HepG2 (cell line): Measurements from ENCODE around the gene UGT2B15.
"Not testable (repeated sequence)": the region's sequence is repeated elsewhere in the genome, so short reads cannot be mapped to it uniquely, and the experiment has no call there.

ENCODE experiments used
- DNMT1 ChIP-seq: sonication (generic); formaldehyde crosslinking; IDR thresholded peaks from 2 replicates; pipeline ENCODE4 v1.5.1; 2020; ENCODE audit warnings: mild to moderate bottlenecking, missing genetic modification reagents
- HOXA7 ChIP-seq: sonication (generic); formaldehyde crosslinking; IDR thresholded peaks from 2 replicates; pipeline ENCODE4 v1.8.1; 2022; ENCODE audit warnings: mild to moderate bottlenecking, missing genetic modification reagents, moderate library complexity

DNA sequence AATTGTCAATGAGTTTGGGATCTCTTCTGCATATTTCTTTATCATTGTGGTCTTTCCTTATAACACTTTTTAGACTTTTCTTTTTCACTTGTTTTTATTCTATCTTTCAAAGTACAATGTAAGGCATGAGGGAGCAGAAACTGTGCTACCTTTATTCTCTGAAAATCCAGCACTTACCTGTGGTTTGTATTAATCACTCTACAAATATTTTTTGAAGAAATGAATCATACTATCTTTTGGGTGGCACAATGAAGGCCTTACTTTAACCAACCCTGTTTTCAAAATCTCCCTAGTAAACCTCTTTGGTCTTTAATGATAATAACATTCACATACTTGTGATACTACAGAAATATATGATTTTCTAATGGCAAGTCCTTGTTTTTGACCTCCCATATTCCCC, 2.9 kb downstream of the UGT2B15 start:
- TF ChIP-seq HOXA7, DNMT1 (CRISPR knock-in tag): not testable (repeated sequence)
